Endothelial cell (in vitro differentiated cells): ENCODE measurements around the gene DOK3. TPM values are rescaled to one million over a fixed set of nuclear protein-coding genes. Genes with fewer than 3 reads are reported as not detected.

Source experiments
- DNase-seq: peaks from one replicate; pipeline ENCODE4 v3.0.0; 2021; ENCODE audit warnings: low spot score
- H3K27ac Mint-ChIP-seq: one replicate; pipeline ENCODE4 v1.8.0; 2021; ENCODE audit warnings: mixed read lengths, inconsistent platforms; ENCODE audit not compliant: unreplicated experiment
- H3K27me3 Mint-ChIP-seq: one replicate; pipeline ENCODE4 v1.8.0; 2021; ENCODE audit warnings: mild to moderate bottlenecking, moderate library complexity, mixed read lengths, inconsistent platforms; ENCODE audit not compliant: unreplicated experiment
- H3K36me3 Mint-ChIP-seq: one replicate; pipeline ENCODE4 v1.8.0; 2021; ENCODE audit warnings: mild to moderate bottlenecking, low read depth, mixed read lengths, inconsistent platforms; ENCODE audit not compliant: unreplicated experiment
- H3K4me1 Mint-ChIP-seq: one replicate; pipeline ENCODE4 v1.8.0; 2021; ENCODE audit warnings: mild to moderate bottlenecking, mixed read lengths, inconsistent platforms; ENCODE audit not compliant: unreplicated experiment
- H3K4me3 Mint-ChIP-seq: one replicate; pipeline ENCODE4 v1.8.0; 2021; ENCODE audit warnings: mild to moderate bottlenecking, mixed read lengths, inconsistent platforms; ENCODE audit not compliant: unreplicated experiment
- H3K9me3 Mint-ChIP-seq: one replicate; pipeline ENCODE4 v1.8.0; 2021; ENCODE audit warnings: mixed read lengths, inconsistent platforms; ENCODE audit not compliant: unreplicated experiment
- total RNA-seq: library from RNA; stranded (reverse); fragmentation: NEBNext Ultra II Directional; extraction: Animal tissue kit (Norgen Biotek cat#: 25700); gene quantifications from one replicate; pipeline ENCODE4 v1.2.1, GENCODE V29; 2021; ENCODE audit not compliant: unreplicated experiment
- TF ChIP-seq, protein P1 (sequence below): fragments of 200-600 bp; sonication (generic); IDR thresholded peaks from one replicate; pipeline ENCODE4 v1.5.0; 2021; ENCODE audit warnings: antibody characterized with exemption; ENCODE audit not compliant: unreplicated experiment

Gene DOK3
- total RNA-seq, 1 donor from 2014 or later, result 51.4 TPM

- peaks cover 21% of the 10 kb centered on the region for H3K36me3 Mint-ChIP-seq
- peak overlapping the region; percentile 31 for H3K4me3 Mint-ChIP-seq
- peaks cover 2% of the 10 kb centered on the region for H3K27me3 Mint-ChIP-seq
- no peaks in the 10 kb centered on the region for H3K4me1 Mint-ChIP-seq
- no peak for DNase-seq
- H3K9me3 Mint-ChIP-seq, result no peaks in the 10 kb centered on the region
- TF ChIP-seq, protein P1, sequence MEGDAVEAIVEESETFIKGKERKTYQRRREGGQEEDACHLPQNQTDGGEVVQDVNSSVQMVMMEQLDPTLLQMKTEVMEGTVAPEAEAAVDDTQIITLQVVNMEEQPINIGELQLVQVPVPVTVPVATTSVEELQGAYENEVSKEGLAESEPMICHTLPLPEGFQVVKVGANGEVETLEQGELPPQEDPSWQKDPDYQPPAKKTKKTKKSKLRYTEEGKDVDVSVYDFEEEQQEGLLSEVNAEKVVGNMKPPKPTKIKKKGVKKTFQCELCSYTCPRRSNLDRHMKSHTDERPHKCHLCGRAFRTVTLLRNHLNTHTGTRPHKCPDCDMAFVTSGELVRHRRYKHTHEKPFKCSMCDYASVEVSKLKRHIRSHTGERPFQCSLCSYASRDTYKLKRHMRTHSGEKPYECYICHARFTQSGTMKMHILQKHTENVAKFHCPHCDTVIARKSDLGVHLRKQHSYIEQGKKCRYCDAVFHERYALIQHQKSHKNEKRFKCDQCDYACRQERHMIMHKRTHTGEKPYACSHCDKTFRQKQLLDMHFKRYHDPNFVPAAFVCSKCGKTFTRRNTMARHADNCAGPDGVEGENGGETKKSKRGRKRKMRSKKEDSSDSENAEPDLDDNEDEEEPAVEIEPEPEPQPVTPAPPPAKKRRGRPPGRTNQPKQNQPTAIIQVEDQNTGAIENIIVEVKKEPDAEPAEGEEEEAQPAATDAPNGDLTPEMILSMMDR, result no peak
- H3K27ac Mint-ChIP-seq, result peak overlapping the region; percentile 42
Observed at GRCh38 chr5:177524941-177525655, 15.5 kb upstream of the DOK3 start.

DNA sequence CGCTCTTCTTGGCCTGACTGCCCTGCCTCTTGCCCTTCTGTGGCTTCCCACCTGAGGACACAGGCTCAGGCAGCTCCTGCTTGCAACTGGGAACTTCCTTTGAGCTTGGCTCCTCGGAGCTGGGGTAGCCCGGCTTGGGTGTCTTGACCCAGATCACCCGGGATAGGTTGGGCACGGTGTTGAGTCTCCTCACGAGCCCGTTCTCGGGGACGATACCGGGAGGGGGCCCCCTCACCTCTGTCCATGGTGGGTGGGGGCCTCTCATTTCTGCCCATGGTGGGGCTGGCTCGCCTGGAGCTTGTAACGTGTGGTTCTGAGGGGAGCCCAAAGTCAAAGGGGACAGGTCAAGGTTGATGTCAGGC, 14.9 kb upstream of the DOK3 start:
- Mint-ChIP-seq H3K4me3 (no peak overlapping the region), H3K9me3 (no peaks in the 10 kb centered on the region), H3K4me1 (no peaks in the 10 kb centered on the region), H3K36me3 (peaks cover 23% of the 10 kb centered on the region), H3K27me3 (peaks cover 2% of the 10 kb centered on the region), H3K27ac (no peak overlapping the region)
- TF ChIP-seq, protein P1, result no peak
- no peak for DNase-seq

DNA sequence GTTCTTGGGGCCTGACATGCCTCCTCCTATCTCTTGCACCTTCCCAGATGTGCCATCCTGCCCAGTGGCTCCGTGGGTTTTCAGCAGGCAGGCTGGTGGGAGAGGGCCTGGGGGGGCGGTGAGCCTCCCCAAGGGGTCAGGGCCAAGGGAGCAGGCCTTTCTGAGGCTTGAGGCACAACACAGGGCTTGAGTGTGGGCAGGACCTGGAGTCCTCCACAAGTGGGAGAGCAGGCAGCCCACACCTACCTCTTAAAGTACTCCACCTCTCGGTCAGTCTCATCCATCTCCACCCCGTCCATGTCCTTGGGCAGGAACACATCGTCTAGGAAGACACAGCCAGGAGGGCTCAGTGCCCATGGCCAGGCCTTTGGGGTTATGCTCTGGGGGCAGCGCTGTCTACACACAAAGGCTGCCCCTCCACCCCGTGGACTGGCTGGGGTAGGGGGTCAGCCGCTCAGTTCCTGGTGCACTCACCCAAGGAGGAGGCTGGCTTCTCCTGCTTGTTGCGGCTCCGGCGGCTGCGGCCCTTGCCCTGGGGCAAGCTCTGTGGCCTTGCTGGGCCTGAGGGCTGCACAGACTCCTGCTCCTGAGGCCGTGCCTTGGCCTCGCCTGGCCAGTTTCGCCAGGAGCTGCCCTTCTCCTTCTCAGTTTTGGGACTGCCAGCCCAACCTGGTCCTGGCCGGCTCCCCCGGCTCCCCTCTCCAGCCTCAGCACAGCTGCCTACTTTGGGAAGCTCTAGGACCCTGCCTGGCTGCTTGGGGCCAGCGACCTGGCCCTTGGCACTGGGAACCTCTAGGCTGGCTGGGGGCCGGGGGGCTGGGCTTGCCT, 14.3 kb upstream of the DOK3 start:
- Mint-ChIP-seq H3K9me3 (no peaks in the 10 kb centered on the region), H3K27me3 (no peaks in the 10 kb centered on the region), H3K4me3 (no peak overlapping the region), H3K36me3 (peaks cover 24% of the 10 kb centered on the region), H3K4me1 (no peaks in the 10 kb centered on the region), H3K27ac (no peak overlapping the region)
- TF ChIP-seq, protein P1, result no peak
- no peak for DNase-seq

- DNase-seq, result no peak
- Mint-ChIP-seq H3K4me1 (peaks cover 9% of the 10 kb centered on the region), H3K4me3 (no peak overlapping the region), H3K27me3 (peaks cover 4% of the 10 kb centered on the region), H3K9me3 (no peaks in the 10 kb centered on the region), H3K36me3 (peaks cover 31% of the 10 kb centered on the region), H3K27ac (no peak overlapping the region)
- TF ChIP-seq, protein P1, result no peak
Observed at GRCh38 chr5:177520916-177521513, 11.4 kb upstream of the DOK3 start.
